HG03039 (cell line): ENCODE data around the gene NANOG.
"Not testable (repeated sequence)": the region's sequence is repeated elsewhere in the genome, so short reads cannot be mapped to it uniquely, and the experiment has no call there.

Experiments
- ATAC-seq: cut with Tn5 transposase; IDR thresholded peaks from one replicate; pipeline ENCODE4 v1.9.1; 2021; ENCODE audit warnings: mild to moderate bottlenecking, moderate library complexity; ENCODE audit not compliant: unreplicated experiment

Gene NANOG

DNA sequence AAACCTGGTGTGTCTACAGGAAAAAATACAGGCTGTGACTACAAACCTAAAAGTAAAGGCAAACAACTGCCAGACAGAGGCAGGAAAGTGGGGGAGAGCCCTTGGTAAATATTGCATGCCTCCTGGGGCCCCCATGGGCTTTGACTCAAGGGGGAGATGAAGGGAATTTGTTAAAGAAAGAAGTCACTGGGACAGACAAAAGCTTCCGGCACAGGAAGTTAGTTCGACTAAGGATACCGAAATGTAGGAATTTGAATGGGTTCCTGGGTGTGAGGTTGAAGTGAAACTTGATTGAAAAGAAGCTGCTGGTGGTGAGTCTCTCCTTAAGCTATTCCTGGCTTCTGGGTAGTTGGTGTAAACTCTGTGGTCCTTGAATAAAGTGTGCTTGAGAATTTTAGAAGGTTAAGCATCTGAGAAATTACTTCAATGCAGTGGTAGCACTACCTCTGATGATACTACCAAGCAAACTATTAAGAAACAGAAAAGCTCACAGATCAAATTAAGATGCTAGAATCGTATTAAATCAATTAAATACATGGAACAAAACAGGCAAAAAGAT is 9.6 kb downstream of the NANOG start:
- ATAC-seq, result not testable (repeated sequence)

- no peak for ATAC-seq
Measured at GRCh38 chr12:7801460-7801859, 12.3 kb downstream of the NANOG start.

- not testable (repeated sequence) for ATAC-seq
Measured at GRCh38 chr12:7806319-7806718, 17.1 kb downstream of the NANOG start.

GRCh38 chr12:7806863-7807487 is 17.8 kb downstream of the NANOG start:
- ATAC-seq, result no peak

- not testable (repeated sequence) for ATAC-seq
Measured at GRCh38 chr12:7825754-7826153, 36.6 kb downstream of the NANOG start.

- ATAC-seq, result not testable (repeated sequence)
Measured at GRCh38 chr12:7829737-7830136, 40.5 kb downstream of the NANOG start.

GRCh38 chr12:7832059-7832696 is 43.0 kb downstream of the NANOG start:
- peak; percentile 58 for ATAC-seq

DNA sequence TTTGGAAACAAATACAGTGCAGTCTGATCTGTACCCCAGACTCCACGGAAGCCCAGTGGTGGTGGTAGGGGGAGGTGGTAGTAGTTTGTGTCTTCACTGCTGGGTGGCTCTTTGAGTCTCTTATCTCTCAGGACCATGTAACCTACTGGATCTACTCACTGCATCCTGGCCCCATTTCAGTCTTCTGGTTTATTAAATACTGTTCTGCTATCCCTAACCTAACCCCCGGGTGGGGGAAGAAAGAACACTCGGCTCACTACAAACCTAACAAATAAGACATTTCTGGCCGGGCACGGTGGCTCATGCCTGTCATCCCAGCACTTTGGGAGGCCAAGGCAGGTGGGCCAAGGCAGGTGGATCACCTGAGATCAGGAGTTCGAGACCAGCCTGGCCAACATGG is 44.0 kb downstream of the NANOG start:
- not testable (repeated sequence) for ATAC-seq

GRCh38 chr12:7833831-7834230 is 44.6 kb downstream of the NANOG start:
- ATAC-seq, result no peak

DNA sequence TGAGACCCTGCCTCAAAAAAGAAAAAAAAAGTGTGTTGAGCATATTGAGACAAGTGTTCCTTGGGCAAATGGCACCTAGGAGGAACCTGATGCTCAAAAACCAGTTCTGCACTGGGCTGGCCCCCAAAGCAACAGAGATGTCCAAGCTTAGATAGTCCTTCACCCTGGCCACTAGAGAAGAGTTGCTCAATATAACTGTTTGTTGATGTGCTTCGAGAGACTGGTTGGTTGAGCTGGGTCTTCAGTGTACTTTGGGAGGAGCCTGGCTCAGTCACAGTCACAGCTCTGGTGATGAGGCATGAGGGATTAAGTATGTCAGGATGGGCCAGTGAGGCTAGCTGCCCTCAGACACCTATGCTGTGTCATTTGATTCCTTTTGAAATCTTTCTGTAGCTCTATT is 45.5 kb downstream of the NANOG start:
- no peak for ATAC-seq

DNA sequence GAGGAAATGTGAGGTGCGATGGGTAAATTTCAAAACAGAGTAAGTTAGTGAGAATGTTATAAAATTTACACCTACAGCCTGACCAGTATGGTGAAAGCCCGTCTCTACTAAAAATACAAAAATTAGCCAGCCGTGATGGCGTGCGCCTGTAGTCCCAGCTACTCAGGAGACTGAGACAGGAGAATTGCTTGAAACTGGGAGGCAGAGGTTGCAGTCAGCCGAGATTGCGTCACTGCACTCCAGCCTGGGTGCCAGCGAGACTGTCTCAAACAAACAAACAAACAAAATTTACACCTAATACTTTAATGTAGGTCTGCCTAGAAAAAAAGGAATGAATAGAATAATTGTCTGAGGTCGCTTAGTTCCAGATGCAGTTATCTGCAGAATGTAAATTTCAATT is 45.9 kb downstream of the NANOG start:
- ATAC-seq, result no peak

- ATAC-seq, result no peak
Measured at GRCh38 chr12:7835766-7836165, 46.6 kb downstream of the NANOG start.

DNA sequence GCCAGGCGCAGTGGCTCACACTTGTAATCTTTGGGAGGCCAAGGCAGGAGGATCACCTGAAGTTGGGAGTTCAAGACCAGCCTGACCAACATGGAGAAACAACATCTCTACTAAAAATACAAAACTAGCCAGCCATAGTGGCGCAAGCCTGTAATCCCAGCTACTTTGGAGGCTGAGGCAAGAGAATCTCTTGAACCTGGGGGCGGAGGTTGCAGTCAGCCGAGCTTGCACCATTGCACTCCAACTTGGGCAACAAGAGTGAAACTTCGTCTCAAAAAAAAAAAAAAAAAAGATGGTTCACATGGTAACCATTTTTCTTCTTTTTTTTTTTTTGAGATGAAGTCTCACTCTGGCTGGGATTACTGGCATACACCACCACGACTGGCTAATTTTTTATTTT is 48.2 kb downstream of the NANOG start:
- no peak for ATAC-seq

- not testable (repeated sequence) for ATAC-seq
Measured at GRCh38 chr12:7839226-7839625, 50.0 kb downstream of the NANOG start.

GRCh38 chr12:7839848-7840247 is 50.6 kb downstream of the NANOG start:
- ATAC-seq, result not testable (repeated sequence)

GRCh38 chr12:7842444-7842843 is 53.2 kb downstream of the NANOG start:
- not testable (repeated sequence) for ATAC-seq

GRCh38 chr12:7843149-7843548 is 53.9 kb downstream of the NANOG start:
- not testable (repeated sequence) for ATAC-seq

DNA sequence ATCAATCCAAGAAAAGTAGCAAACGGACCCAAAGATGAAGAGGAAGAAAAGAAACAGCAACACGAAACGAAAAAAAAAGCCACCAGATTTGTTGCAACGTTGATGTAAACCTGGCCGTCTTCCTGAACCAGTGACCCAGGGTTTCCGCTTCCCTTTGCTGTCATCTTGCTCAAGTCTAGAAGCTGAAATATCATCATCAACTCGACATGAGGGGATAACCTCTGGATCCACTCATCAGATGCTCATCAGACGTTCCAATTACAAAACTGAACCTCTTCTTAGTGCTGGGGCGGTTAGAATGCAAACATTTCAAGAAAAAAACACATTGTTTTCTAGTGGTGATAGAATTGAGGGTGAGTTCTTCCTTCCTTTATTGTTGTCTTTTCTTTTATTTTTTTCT is 54.4 kb downstream of the NANOG start:
- not testable (repeated sequence) for ATAC-seq

DNA sequence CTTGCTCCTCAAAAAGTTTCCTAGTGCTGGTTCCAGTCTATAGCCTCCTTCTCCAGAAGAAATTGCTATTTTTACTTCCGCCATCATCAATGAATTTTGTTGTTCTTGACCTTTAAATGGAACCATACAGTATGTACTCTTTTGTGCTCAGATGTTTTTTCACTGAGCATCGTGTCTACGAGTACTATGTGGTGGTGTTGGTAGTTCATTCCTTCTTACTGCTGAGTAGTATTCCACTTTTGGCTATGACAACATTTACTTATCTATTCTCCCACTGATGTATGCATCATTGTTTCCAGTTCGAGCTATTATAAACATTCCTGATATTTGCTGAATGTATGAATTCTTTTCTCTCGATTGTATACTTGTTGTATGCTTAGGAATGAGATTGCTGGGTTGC is 54.9 kb downstream of the NANOG start:
- no peak for ATAC-seq

DNA sequence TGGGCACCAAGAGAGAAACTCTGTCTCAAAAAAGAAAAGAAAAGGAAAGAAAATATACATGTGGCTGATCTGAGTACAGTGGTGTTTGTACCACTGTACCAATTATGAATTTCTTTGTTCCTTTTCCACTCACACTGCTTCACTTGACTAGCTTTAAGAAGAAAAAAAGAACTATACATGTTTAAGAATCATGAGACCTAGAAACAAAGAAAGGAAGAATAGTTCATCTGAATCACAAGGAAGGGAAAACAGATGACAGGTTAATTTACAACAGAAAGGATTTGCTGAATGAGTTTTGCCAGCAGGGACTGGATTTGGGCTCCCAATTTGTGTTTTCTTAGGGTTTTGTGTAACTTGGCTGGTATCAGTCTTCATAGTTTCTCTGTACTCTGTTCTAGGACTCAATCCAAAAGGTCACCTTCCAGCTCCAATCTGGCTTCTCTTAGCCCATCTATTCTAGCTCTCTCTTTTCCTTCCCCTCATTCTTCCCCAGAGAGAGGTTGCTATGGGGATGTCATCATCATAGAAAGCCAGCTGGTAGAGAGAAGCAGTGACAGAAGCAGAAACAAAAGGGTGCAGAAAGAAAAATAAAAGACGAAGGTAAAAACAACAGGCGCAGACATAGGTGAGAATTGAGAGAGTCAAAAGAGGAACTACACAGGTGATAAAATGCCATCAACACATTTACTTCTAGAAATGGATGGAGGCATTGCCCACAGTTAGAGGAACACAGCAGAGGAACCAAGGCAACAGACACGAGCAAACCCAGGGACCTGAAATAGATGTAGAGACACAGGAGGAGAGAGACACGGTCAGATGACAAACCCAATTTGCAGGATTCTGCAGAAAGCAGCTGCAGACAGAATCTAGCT is 58.3 kb downstream of the NANOG start:
- ATAC-seq, result not testable (repeated sequence)

DNA sequence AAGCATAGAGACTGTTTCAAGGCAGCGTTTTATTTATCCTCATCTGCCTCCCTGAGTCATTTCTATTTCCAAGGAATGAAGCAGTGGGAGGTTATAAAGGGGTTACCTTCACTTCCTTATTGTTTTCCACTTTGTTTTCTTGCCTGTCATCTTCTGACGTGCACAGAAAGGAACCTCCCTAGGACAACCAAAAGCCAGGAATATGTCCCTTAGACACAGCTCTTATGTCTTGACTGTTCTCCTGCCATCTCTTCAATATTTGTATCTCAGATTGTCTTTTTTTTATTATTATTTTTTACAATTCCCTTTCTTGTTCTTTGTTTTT is 58.9 kb downstream of the NANOG start:
- not testable (repeated sequence) for ATAC-seq
